Renal cortex interstitium (tissue), 15 donors: ENCODE data around the gene TIMP4. TPM values are rescaled to one million over a fixed set of nuclear protein-coding genes. Genes with fewer than 3 reads are reported as not detected.

ENCODE experiments used
- DNase-seq, 11 donors: peaks; one replicate each; pipeline ENCODE4 v3.0.0-alpha.2; 2013; ENCODE audit warnings: low read depth in 9 of 11, low spot score in 4 of 11; ENCODE audit errors: extremely low read depth in 1 of 11
- long read RNA-seq, 16 experiments: transcript quantifications; one replicate each; lab custom pipeline, GENCODE V29; 2026
- polyA plus RNA-seq, 3 donors: library from polyadenylated mRNA; unstranded; fragments of 120-200 nt; gene quantifications; one replicate each; pipeline ENCODE4 v1.2.1, GENCODE V29; 2013; ENCODE audit not compliant: insufficient read length in 3 of 3

Gene TIMP4
- polyA plus RNA-seq, result 1 to 10 TPM in 1 of 3 donors, under 1 TPM in 2; 0.53 to 1.4 (median 0.90) TPM
- long read RNA-seq, donor 1, partial matches to known transcripts, result 0 of 1 reads
- long read RNA-seq, donor 1, other reads (novel, unspliced or antisense), result 0 of 1 reads
- long read RNA-seq, donor 2, partial matches to known transcripts, result 0 of 1 reads
- long read RNA-seq, donor 2, other reads (novel, unspliced or antisense), result 0 of 1 reads
- long read RNA-seq, donor 3, result 0 reads
- long read RNA-seq, donor 4, partial matches to known transcripts, result 0 of 1 reads
- long read RNA-seq, donor 4, other reads (novel, unspliced or antisense), result 0 of 1 reads
- long read RNA-seq, donor 5, result 0 reads
- long read RNA-seq, donor 6, result 0 reads
- long read RNA-seq, donor 7, result 0 reads
- long read RNA-seq, donor 8, partial matches to known transcripts, result 0 of 1 reads
- long read RNA-seq, donor 8, other reads (novel, unspliced or antisense), result 0 of 1 reads
- long read RNA-seq, donor 9, partial matches to known transcripts, result 0 of 1 reads
- long read RNA-seq, donor 9, other reads (novel, unspliced or antisense), result 0 of 1 reads
- long read RNA-seq, donor 10, partial matches to known transcripts, result 0 of 1 reads
- long read RNA-seq, donor 10, other reads (novel, unspliced or antisense), result 0 of 1 reads
- long read RNA-seq, donor 11, partial matches to known transcripts, result 0 of 1 reads
- long read RNA-seq, donor 11, other reads (novel, unspliced or antisense), result 0 of 1 reads
- long read RNA-seq, donor 12, result 0 reads
- long read RNA-seq, donor 13, result 0 reads
- long read RNA-seq, donor 14, result 0 reads
- long read RNA-seq, donor 15, result 0 reads
- long read RNA-seq, donor 16, partial matches to known transcripts, result 0 of 1 reads
- long read RNA-seq, donor 16, other reads (novel, unspliced or antisense), result 0 of 1 reads

- no peak for DNase-seq
Measured at GRCh38 chr3:12158387-12159226, at the start of gene TIMP4. Gene TIMP4, minus strand, starts transcription at chr3:12158912. Its CDS starts 72 bp downstream, at chr3:12158840.

- no peak for DNase-seq
Measured at GRCh38 chr3:12205171-12205570, 46.5 kb upstream of the TIMP4 start.

DNA sequence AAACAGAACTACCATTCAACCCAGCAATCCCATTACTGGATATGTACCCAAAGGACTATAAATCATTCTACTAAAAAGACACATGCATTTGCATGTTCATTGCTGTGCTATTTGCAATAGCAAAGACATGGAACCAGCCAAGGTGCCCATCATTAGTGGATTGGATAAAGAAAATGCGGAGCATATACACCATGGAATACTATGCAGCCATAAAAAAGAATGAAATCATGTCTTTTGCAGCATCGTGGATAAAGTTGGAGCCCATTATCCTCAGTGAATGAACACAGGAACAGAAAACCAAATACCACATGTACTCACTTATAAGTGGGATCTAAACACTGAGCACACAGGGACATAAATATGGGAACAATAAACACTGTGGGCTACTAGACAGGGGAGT, 43.1 kb upstream of the TIMP4 start:
- DNase-seq, result no peak

- DNase-seq, result no peak
Measured at GRCh38 chr3:12198301-12198700, 39.6 kb upstream of the TIMP4 start.

DNA sequence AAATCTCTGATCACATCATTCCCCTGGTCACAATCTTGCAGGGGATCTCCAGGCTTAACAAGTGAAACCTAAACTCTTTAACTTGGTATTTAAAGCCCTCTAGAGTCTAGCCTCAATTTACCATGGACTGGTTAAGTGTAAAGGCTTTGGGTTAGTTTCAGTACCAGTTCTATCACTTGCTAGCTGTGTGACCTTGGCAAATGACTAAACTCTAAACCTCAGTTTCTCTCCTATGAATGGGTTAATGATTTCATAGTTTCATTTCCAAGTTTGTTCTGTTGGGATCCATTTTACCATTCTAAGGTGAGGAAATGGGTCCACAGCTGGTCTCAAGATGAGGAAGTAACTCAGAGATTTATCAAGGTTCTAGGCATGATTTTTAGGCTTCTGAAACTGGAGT, 38.8 kb upstream of the TIMP4 start:
- no peak for DNase-seq

GRCh38 chr3:12196684-12197083, 38.0 kb upstream of the TIMP4 start:
- no peak for DNase-seq

GRCh38 chr3:12195231-12195630, 36.5 kb upstream of the TIMP4 start:
- no peak for DNase-seq

GRCh38 chr3:12194669-12195161, 36.0 kb upstream of the TIMP4 start:
- DNase-seq, result no peak

- DNase-seq, result no peak
Measured at GRCh38 chr3:12194209-12194608, 35.5 kb upstream of the TIMP4 start.

DNA sequence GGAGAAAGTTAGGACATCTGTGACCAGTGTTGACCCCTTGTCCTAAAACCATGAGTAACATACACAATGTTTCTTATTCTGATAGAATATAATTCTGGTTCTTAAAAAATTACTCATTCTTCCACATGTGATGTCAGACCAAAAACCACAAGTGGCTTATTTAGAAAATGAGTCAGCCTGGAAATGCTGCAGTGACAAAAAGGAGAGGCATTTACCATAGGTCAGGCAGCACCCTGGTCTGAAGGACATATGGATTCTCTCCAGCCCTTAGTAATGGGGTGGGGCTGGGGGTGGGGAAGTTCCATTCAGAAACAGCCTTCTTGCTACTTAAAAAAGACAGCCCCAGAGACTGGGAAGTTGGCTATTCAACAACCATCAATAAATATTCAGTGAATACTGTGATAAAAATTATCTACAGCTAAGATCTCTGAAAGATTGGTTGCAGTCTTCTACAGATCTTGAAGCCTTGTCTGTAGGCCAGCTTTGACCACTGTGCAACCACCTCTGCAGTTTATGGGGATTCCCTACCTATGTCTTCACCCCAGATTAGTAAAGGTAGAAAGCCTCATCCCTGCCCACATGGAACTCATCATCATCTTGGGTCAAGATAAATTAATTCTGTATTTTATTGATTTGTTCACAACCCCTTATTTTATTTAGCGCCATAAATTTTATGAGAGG, 34.9 kb upstream of the TIMP4 start:
- peak in 1 of 11 donors; percentile 40 for DNase-seq

DNA sequence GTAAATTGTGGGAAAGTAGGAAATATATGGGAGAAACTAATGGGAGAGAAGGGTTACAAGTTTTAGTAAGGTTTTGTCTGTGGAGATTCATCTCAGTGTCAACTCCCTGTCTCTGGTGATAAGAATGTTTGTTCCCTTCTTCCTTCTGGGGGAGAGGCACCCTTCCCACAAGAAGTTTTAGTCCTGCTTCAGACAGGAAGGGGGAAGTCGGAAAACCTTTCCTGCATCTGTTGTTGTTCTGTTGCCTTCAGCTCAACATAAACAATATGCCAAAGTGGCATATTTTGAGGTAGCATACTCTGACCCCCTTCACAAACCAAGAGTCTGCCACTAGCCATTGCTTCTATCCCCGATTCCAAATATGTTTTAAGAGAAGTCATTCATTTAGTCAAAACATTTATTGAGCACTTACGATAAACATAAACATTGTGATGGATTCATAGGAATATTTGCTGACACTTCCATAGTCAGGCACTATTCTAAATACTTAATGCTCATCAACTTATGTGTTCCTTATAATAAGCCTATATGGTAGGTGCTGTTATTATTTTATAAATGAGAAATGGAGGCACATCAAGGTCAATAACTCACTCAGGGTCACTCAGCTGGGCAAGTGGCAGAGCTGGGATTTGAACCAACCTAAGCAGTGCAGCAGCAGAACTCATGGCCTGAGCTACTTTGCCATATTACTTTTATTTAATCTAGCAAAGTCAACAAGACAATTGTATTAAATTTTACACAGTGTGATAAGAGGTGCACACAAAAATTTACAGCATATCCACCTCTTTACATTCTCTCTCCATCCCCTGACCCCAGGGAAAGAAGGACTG, 34.2 kb upstream of the TIMP4 start:
- DNase-seq, result no peak

GRCh38 chr3:12192173-12192572, 33.5 kb upstream of the TIMP4 start:
- DNase-seq, result no peak

DNA sequence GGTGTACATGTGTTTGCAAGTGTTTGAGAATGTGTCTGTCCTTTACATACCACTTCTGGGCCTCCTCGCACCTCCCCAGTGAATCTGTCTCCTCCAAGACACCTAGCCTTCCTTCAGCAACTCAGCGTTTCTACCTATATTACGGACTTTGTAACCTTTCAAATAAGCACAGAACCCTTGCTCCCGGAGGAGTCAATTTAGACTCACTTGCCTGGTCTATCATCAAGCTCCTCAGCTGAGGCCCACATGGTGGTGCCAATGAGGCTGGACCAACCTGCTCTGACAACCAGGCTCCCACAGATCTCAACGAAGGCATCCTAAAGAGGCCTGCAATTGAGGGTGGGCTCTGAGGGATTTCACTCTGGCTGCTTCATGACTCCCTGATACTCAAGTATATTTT, 32.8 kb upstream of the TIMP4 start:
- no peak for DNase-seq

- no peak for DNase-seq
Measured at GRCh38 chr3:12190832-12191231, 32.1 kb upstream of the TIMP4 start.

GRCh38 chr3:12190221-12190807, 31.6 kb upstream of the TIMP4 start:
- DNase-seq, result no peak

- no peak for DNase-seq
Measured at GRCh38 chr3:12188681-12189287, 30.1 kb upstream of the TIMP4 start.

- no peak for DNase-seq
Measured at GRCh38 chr3:12188328-12188648, 29.6 kb upstream of the TIMP4 start.
